Testis (tissue), 2 donors: ENCODE data around the gene PDE6B.

ENCODE experiments used
- CTCF ChIP-seq, 3 experiments: fragments of 450-650 bp in 2 of 3; fragments of 200-600 bp in 1 of 3; sonication (generic) in 1 of 3; IDR thresholded peaks; one replicate each; pipeline ENCODE4 v1.5.1; 2016 to 2019; ENCODE audit warnings: antibody characterized with exemption in 3 of 3, mild to moderate bottlenecking in 2 of 3, moderate library complexity in 1 of 3
- POLR2A ChIP-seq: fragments of 450-650 bp; IDR thresholded peaks from one replicate; pipeline ENCODE4 v1.6.1; 2017; ENCODE audit warnings: antibody characterized with exemption, mild to moderate bottlenecking, moderate library complexity

GRCh38 chr4:612749-613125 lies 12.6 kb upstream of the PDE6B start:
- TF ChIP-seq POLR2A = no peak
- no peak for TF ChIP-seq CTCF (IDR thresholded peaks at IDR 0.05)
